SK-N-MC (cell line): ENCODE results near the gene ULK2.

Experiments
- EZH2 ChIP-seq: fragments of 200-600 bp; sonication (generic); IDR thresholded peaks from one replicate; pipeline ENCODE4 v1.6.1; 2017; ENCODE audit warnings: antibody characterized with exemption
- POLR2AphosphoS5 ChIP-seq: IDR thresholded peaks from 2 replicates; pipeline ENCODE4 v1.6.1; 2012; ENCODE audit warnings: mild to moderate bottlenecking, low read depth, low read length, borderline replicate concordance

- no peak for TF ChIP-seq POLR2AphosphoS5
- no peak for TF ChIP-seq EZH2
Observed at GRCh38 chr17:19741832-19742457, 125.8 kb downstream of the ULK2 start.
